ENCODE measurements around the gene ACSS1.

ACSS1 gene

GRCh38 chr20:25097498-25097897 lies 39.6 kb upstream of the ACSS1 start:
- no peak for ATAC-seq
- no peak for TF ChIP-seq OSR1 (CRISPR knock-in tag; IDR thresholded peaks at IDR 0.05)
- TF ChIP-seq ISL1 (CRISPR knock-in tag; IDR thresholded peaks at IDR 0.05), result no peak

GRCh38 chr20:25090492-25091429 lies 32.8 kb upstream of the ACSS1 start:
- no peak; the same call in 2 of the 3 replicates for ATAC-seq
- no peak for TF ChIP-seq ZNF565 (CRISPR knock-in tag; conservative IDR thresholded peaks at IDR 0.05; ENCODE audit: low read depth)
- TF ChIP-seq, protein P1, sequence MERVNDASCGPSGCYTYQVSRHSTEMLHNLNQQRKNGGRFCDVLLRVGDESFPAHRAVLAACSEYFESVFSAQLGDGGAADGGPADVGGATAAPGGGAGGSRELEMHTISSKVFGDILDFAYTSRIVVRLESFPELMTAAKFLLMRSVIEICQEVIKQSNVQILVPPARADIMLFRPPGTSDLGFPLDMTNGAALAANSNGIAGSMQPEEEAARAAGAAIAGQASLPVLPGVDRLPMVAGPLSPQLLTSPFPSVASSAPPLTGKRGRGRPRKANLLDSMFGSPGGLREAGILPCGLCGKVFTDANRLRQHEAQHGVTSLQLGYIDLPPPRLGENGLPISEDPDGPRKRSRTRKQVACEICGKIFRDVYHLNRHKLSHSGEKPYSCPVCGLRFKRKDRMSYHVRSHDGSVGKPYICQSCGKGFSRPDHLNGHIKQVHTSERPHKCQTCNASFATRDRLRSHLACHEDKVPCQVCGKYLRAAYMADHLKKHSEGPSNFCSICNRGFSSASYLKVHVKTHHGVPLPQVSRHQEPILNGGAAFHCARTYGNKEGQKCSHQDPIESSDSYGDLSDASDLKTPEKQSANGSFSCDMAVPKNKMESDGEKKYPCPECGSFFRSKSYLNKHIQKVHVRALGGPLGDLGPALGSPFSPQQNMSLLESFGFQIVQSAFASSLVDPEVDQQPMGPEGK (CRISPR knock-in tag; IDR thresholded peaks at IDR 0.05; ENCODE audit: borderline replicate concordance), result no peak
- no peak for TF ChIP-seq ARNTL (CRISPR knock-in tag; IDR thresholded peaks at IDR 0.05; ENCODE audit: borderline replicate concordance, low read depth)
- TF ChIP-seq BACH2 (CRISPR knock-in tag; IDR thresholded peaks at IDR 0.05; ENCODE audit: borderline replicate concordance), result no peak

- ATAC-seq, result no peak
- TF ChIP-seq BACH2 (CRISPR knock-in tag; IDR thresholded peaks at IDR 0.05; ENCODE audit: borderline replicate concordance) (no peak), ISL1 (CRISPR knock-in tag; IDR thresholded peaks at IDR 0.05) (no peak), OSR1 (CRISPR knock-in tag; IDR thresholded peaks at IDR 0.05) (no peak), CSDC2 (CRISPR knock-in tag; IDR thresholded peaks at IDR 0.05) (no peak), GLIS3 (CRISPR knock-in tag; IDR thresholded peaks at IDR 0.05) (no peak), CSRNP3 (CRISPR knock-in tag; IDR thresholded peaks at IDR 0.05) (no peak), TOX (CRISPR knock-in tag; IDR thresholded peaks at IDR 0.05; ENCODE audit: borderline replicate concordance) (no peak)
Measured at GRCh38 chr20:25089662-25090061, 31.7 kb upstream of the ACSS1 start.

- ATAC-seq, result no peak
- TF ChIP-seq ARNTL (CRISPR knock-in tag; IDR thresholded peaks at IDR 0.05; ENCODE audit: borderline replicate concordance, low read depth) (no peak), ZFP30 (CRISPR knock-in tag; IDR thresholded peaks at IDR 0.05) (no peak), ISL1 (CRISPR knock-in tag; IDR thresholded peaks at IDR 0.05) (no peak), TOX (CRISPR knock-in tag; IDR thresholded peaks at IDR 0.05; ENCODE audit: borderline replicate concordance) (no peak), ZNF565 (CRISPR knock-in tag; conservative IDR thresholded peaks at IDR 0.05; ENCODE audit: low read depth) (no peak), POU6F1 (CRISPR knock-in tag; IDR thresholded peaks at IDR 0.05; ENCODE audit: borderline replicate concordance, low read depth) (no peak), GLIS3 (CRISPR knock-in tag; IDR thresholded peaks at IDR 0.05) (no peak), CSRNP3 (CRISPR knock-in tag; IDR thresholded peaks at IDR 0.05) (no peak), TCF4 (CRISPR knock-in tag; IDR thresholded peaks at IDR 0.05; ENCODE audit: borderline replicate concordance) (no peak), ZNF70 (CRISPR knock-in tag; IDR thresholded peaks at IDR 0.05) (no peak), ZFP3 (CRISPR knock-in tag; IDR thresholded peaks at IDR 0.05) (no peak)
Measured at GRCh38 chr20:25089096-25089495, 31.2 kb upstream of the ACSS1 start.

GRCh38 chr20:25088267-25088666 lies 30.3 kb upstream of the ACSS1 start:
- ATAC-seq, result no peak
- no peak for TF ChIP-seq ZNF70 (CRISPR knock-in tag; IDR thresholded peaks at IDR 0.05)
- TF ChIP-seq TCF4 (CRISPR knock-in tag; IDR thresholded peaks at IDR 0.05; ENCODE audit: borderline replicate concordance), result no peak
- no peak for TF ChIP-seq ARNTL (CRISPR knock-in tag; IDR thresholded peaks at IDR 0.05; ENCODE audit: borderline replicate concordance, low read depth)
- no peak for TF ChIP-seq CSDC2 (CRISPR knock-in tag; IDR thresholded peaks at IDR 0.05)
- no peak for TF ChIP-seq GLIS3 (CRISPR knock-in tag; IDR thresholded peaks at IDR 0.05)

All from SK-N-SH treated with all-trans-retinoic acid at 6 μM for 48 hours (cell line).